Stomach (tissue), 4 donors: ENCODE measurements around the gene ZNF423.

Source experiments
- EP300 ChIP-seq: sonication (generic); formaldehyde crosslinking; IDR thresholded peaks from one replicate; pipeline ENCODE4 v1.6.1; 2017; ENCODE audit warnings: antibody characterized with exemption
- POLR2A ChIP-seq, 4 donors: fragments of 450-650 bp; IDR thresholded peaks; one replicate each; pipeline ENCODE4 v1.6.1; 2016; ENCODE audit warnings: antibody characterized with exemption in 4 of 4, control low read depth in 2 of 4, mild to moderate bottlenecking in 1 of 4, moderate library complexity in 1 of 4
- POLR2AphosphoS5 ChIP-seq, 3 donors: sonication (generic); formaldehyde crosslinking; IDR thresholded peaks; one replicate each; pipeline ENCODE4 v1.6.1; 2016; ENCODE audit warnings: antibody characterized with exemption in 3 of 3
- TF ChIP-seq, protein P1 (sequence below), 7 experiments: fragments of 450-650 bp in 4 of 7; fragments of 200-600 bp in 3 of 7; sonication (generic) in 3 of 7; IDR thresholded peaks; one replicate each; pipeline ENCODE4 v1.5.1; 2016 to 2019; ENCODE audit warnings: antibody characterized with exemption in 7 of 7, control low read depth in 2 of 7, mild to moderate bottlenecking in 1 of 7

DNA sequence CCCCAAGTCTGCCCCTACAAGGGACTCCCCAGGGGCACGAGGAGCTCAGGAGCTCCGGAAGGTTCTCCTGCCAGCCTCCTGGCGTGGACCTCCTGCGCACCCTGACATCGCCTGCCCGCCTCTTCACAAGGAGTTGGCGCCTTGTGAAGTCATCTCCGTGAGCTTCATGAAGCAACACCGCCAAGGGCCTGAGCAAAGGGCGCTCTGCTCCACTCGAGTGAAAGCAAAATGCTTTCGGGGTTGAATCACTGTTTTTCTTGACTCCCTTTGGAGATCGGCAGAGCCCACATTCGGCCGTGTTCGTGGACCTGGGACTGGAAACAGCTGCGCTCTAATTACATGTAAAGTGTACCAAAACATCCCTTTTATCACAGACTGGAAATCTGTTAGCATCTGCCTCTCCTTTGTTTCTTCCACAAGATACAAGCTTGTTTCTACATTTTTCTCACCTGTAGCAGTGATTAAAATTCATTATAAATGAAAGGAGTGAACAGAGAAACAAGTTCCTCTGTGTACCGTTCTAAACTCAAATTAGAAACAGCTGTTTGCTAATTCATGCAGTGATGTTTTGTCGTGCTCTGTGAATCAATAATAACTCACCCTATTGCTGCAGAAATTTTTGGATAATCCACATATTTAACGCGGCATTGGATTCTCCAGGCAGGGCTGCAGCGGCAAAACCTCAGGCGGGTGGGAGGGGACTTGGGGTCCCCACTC is 203.3 kb downstream of the ZNF423 start:
- TF ChIP-seq, protein P1, sequence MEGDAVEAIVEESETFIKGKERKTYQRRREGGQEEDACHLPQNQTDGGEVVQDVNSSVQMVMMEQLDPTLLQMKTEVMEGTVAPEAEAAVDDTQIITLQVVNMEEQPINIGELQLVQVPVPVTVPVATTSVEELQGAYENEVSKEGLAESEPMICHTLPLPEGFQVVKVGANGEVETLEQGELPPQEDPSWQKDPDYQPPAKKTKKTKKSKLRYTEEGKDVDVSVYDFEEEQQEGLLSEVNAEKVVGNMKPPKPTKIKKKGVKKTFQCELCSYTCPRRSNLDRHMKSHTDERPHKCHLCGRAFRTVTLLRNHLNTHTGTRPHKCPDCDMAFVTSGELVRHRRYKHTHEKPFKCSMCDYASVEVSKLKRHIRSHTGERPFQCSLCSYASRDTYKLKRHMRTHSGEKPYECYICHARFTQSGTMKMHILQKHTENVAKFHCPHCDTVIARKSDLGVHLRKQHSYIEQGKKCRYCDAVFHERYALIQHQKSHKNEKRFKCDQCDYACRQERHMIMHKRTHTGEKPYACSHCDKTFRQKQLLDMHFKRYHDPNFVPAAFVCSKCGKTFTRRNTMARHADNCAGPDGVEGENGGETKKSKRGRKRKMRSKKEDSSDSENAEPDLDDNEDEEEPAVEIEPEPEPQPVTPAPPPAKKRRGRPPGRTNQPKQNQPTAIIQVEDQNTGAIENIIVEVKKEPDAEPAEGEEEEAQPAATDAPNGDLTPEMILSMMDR (IDR thresholded peaks at IDR 0.05), result no peak
- TF ChIP-seq POLR2AphosphoS5 (IDR thresholded peaks at IDR 0.05), result no peak
- no peak for TF ChIP-seq EP300
- TF ChIP-seq POLR2A (IDR thresholded peaks at IDR 0.05), result no peak
